ENCODE measurements around the gene PPFIA1.

- TF ChIP-seq CTCF (conservative IDR thresholded peaks at IDR 0.05 in 1 of 2, IDR thresholded peaks at IDR 0.05 in 1 of 2; ENCODE audit: low read depth in 1 of 2, low read length in 2 of 2) (no peak), EZH2 (IDR thresholded peaks at IDR 0.05; ENCODE audit: low read length, missing control alignments) (no peak)
These were observed 159.4 kb downstream of the PPFIA1 start for GRCh38 chr11:70429724-70430521.
